Glutamatergic neuron (in vitro differentiated cells): ENCODE data around the gene KIF6. TPM values are rescaled to one million over a fixed set of nuclear protein-coding genes. Genes with fewer than 3 reads are reported as not detected.

Source experiments
- DNase-seq: peaks from one replicate; pipeline ENCODE4 v3.0.0; 2022
- H3K27ac Mint-ChIP-seq: one replicate; pipeline ENCODE4 v1.8.0; 2020; ENCODE audit warnings: mild to moderate bottlenecking, mixed read lengths, inconsistent platforms; ENCODE audit not compliant: unreplicated experiment
- H3K27me3 Mint-ChIP-seq: one replicate; pipeline ENCODE4 v1.8.0; 2020; ENCODE audit warnings: mild to moderate bottlenecking, moderate library complexity, mixed read lengths, inconsistent platforms; ENCODE audit not compliant: unreplicated experiment
- H3K36me3 Mint-ChIP-seq: one replicate; pipeline ENCODE4 v1.8.0; 2020; ENCODE audit warnings: mild to moderate bottlenecking, mixed read lengths, inconsistent platforms; ENCODE audit not compliant: unreplicated experiment
- H3K4me1 Mint-ChIP-seq: one replicate; pipeline ENCODE4 v1.8.0; 2020; ENCODE audit warnings: mild to moderate bottlenecking, low read depth, mixed read lengths, inconsistent platforms; ENCODE audit not compliant: unreplicated experiment
- H3K4me3 Mint-ChIP-seq: one replicate; pipeline ENCODE4 v1.8.0; 2020; ENCODE audit warnings: mild to moderate bottlenecking, mixed read lengths, inconsistent platforms; ENCODE audit not compliant: unreplicated experiment
- H3K9me3 Mint-ChIP-seq: one replicate; pipeline ENCODE4 v1.8.0; 2020; ENCODE audit warnings: mild to moderate bottlenecking, moderate library complexity, mixed read lengths, inconsistent platforms; ENCODE audit not compliant: unreplicated experiment
- total RNA-seq: library from RNA; stranded (reverse); fragmentation: NEBNext Ultra II Directional; extraction: Animal tissue kit (Norgen Biotek cat#: 25700); gene quantifications from one replicate; pipeline ENCODE4 v1.2.1, GENCODE V29; 2021; ENCODE audit not compliant: unreplicated experiment
- TF ChIP-seq, protein P1 (sequence below): fragments of 200-600 bp; sonication (generic); IDR thresholded peaks from one replicate; pipeline ENCODE4 v1.5.0; 2021; ENCODE audit not compliant: partially characterized antibody, unreplicated experiment

KIF6 gene
- total RNA-seq, 1 donor from 2014 or later: 1.1 TPM

DNA sequence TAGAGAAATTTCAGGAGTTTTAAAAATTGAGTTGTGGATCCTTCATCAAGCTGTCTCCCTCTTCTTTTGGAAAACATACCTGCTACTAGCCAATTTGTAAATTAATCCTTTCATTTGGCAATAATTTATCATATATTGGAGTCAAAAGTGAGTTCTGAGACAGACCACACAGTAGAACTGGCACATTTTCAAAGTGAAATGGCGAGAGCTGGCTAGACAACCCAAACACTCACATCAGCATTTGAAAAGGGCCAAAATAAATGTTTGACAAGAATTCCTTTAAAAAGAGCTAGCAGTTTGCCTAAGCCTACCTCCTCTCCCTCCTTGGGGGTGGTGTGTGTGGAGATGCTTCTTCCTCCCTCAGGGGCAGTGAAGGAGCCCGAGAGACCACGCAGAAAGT is 354.8 kb downstream of the KIF6 start:
- Mint-ChIP-seq H3K4me3 (no peak overlapping the region), H3K36me3 (peaks cover 6% of the 10 kb centered on the region), H3K27me3 (peaks cover 2% of the 10 kb centered on the region), H3K27ac (no peak overlapping the region), H3K4me1 (no peaks in the 10 kb centered on the region), H3K9me3 (peaks cover 7% of the 10 kb centered on the region)
- TF ChIP-seq, protein P1, sequence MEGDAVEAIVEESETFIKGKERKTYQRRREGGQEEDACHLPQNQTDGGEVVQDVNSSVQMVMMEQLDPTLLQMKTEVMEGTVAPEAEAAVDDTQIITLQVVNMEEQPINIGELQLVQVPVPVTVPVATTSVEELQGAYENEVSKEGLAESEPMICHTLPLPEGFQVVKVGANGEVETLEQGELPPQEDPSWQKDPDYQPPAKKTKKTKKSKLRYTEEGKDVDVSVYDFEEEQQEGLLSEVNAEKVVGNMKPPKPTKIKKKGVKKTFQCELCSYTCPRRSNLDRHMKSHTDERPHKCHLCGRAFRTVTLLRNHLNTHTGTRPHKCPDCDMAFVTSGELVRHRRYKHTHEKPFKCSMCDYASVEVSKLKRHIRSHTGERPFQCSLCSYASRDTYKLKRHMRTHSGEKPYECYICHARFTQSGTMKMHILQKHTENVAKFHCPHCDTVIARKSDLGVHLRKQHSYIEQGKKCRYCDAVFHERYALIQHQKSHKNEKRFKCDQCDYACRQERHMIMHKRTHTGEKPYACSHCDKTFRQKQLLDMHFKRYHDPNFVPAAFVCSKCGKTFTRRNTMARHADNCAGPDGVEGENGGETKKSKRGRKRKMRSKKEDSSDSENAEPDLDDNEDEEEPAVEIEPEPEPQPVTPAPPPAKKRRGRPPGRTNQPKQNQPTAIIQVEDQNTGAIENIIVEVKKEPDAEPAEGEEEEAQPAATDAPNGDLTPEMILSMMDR: no peak
- DNase-seq: no peak

DNA sequence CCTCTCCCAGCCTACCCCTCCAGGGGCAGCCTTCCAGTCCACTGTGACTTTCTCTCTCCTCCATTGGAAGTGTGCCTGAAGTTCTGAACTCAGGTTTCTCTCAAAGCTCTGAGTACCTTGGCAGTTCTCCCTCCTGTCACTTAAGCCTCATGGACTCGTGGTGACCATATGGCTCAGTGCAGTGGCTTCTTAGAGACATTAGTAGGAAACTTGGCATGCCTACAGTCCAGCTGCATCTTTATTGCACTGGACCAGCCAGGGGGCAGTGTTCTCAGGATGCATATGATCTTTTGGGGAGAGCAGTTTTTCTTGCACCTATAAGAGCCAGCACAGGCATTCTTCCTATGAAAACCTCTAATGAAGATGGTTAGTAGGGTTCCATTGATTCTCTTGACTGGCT is 355.2 kb downstream of the KIF6 start:
- H3K4me1 Mint-ChIP-seq: no peaks in the 10 kb centered on the region
- H3K27ac Mint-ChIP-seq: no peak overlapping the region
- no peak for DNase-seq
- H3K4me3 Mint-ChIP-seq: no peak overlapping the region
- peaks cover 8% of the 10 kb centered on the region for H3K9me3 Mint-ChIP-seq
- peaks cover 2% of the 10 kb centered on the region for H3K27me3 Mint-ChIP-seq
- peaks cover 6% of the 10 kb centered on the region for H3K36me3 Mint-ChIP-seq
- TF ChIP-seq, protein P1: no peak

DNA sequence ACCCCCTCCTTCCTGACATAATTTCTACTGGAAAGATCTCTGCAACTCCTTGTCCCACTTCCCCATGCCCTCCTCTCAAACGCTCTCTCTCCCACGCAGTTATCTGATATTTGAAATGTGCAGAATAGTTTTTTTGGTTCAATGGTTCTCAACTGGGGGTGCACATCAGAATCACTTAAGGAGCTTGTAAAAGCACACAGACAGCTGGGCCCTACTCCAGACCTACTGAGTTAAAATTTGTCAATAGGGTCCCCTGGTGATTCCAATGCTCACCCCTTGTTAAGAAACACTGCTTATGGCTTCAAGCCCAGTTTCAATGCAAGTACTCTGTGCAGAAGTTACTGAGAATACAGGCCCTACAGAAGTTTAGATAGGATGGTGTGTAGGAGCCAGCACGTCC is 357.5 kb downstream of the KIF6 start:
- TF ChIP-seq, protein P1: no peak
- Mint-ChIP-seq H3K27ac (no peak overlapping the region), H3K4me1 (no peaks in the 10 kb centered on the region), H3K4me3 (no peak overlapping the region), H3K36me3 (peaks cover 6% of the 10 kb centered on the region), H3K9me3 (peaks cover 7% of the 10 kb centered on the region), H3K27me3 (peaks cover 2% of the 10 kb centered on the region)
- DNase-seq: no peak

DNA sequence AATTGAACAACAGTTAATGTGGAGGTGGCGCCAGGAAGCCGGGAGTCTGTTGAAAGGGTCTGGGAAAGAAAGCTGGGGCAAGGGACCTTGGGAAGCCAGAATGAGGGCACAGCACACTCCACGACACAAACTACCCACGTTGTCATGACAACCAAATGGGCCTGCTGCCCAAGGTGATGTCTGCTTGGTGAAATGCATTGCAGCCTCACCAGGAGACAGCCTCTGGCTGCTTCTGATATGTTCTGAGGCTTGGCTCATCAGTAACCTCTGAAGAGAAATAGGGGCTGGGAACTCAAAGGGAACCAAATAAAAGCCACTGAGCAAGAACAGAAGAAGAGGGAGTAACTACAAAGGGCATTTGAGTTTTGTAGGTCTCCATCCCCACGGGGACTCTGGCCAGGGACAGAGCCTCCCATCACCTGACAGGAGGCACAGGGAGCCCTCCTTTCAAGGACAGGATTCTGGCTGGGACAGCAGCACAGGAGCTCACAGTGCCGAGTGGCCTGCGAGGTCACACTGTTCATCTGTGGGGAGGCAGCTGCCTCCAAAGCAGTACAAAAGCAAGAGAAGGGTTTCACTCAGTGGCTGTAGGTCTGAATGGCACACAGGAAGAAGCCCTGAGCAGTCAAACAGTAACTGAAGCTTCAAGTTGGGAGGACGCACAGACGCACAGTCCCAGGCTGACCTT is 358.1 kb downstream of the KIF6 start:
- H3K27me3 Mint-ChIP-seq: peaks cover 2% of the 10 kb centered on the region
- H3K4me1 Mint-ChIP-seq: peaks cover 3% of the 10 kb centered on the region
- TF ChIP-seq, protein P1: no peak
- no peak overlapping the region for H3K27ac Mint-ChIP-seq
- H3K9me3 Mint-ChIP-seq: peaks cover 7% of the 10 kb centered on the region
- DNase-seq: no peak
- H3K36me3 Mint-ChIP-seq: peaks cover 6% of the 10 kb centered on the region
- no peak overlapping the region for H3K4me3 Mint-ChIP-seq

DNA sequence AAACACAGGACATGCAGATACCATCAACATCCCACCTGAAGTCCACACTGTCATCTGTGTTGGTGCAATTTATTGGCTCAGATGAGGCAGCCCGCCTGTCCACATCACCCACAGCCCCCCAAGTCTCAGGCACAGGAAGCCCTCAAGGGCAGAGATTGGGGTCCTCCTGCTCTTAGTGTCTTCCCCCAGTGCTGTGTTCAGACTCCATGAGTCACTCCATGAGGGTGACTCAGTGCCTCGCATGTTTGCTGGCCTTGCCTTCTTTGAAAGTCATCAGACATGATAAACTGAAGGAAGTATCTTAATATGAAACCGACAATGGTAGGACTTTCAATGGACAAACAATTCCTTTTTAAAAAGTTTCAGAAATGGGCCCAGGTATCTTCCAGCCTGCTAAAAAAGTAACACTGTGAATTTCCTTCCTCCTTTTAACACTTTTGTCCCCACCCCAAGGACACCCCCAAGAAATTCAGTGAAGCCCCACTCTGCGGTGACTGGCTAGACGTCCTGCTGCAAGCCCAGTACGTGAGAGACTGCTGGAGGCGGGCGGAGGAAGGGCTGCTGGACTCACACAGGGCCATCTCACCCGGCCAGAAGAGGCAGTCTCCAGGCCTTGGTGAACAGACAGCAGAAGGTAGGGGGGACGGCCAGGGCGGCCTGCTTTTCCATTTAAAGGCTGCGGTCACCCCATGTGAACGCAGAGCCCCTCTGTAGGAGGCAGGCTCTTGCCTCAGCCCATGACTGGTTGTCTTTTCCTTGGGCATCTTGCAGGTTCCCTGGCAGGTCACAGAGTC is 359.7 kb downstream of the KIF6 start:
- DNase-seq: no peak
- H3K4me3 Mint-ChIP-seq: no peak overlapping the region
- H3K9me3 Mint-ChIP-seq: peaks cover 7% of the 10 kb centered on the region
- H3K27me3 Mint-ChIP-seq: peaks cover 2% of the 10 kb centered on the region
- H3K27ac Mint-ChIP-seq: no peak overlapping the region
- H3K4me1 Mint-ChIP-seq: peaks cover 6% of the 10 kb centered on the region
- TF ChIP-seq, protein P1: no peak
- H3K36me3 Mint-ChIP-seq: peaks cover 6% of the 10 kb centered on the region
